GM12878 (cell line): Measurements from ENCODE around the gene ADGRD1. TPM values are rescaled to one million over a fixed set of nuclear protein-coding genes. Genes with fewer than 3 reads are reported as not detected.

Experiments
- BACH1 ChIP-seq: fragments of 450-650 bp; IDR thresholded peaks from 2 replicates; pipeline ENCODE4 v1.6.1; 2017; ENCODE audit warnings: mild to moderate bottlenecking, borderline replicate concordance
- CEBPB ChIP-seq, 2 experiments: fragments of 150-350 bp in 1 of 2; IDR thresholded peaks; 2 replicates each; pipeline ENCODE4 v1.6.1; 2012 to 2014; ENCODE audit warnings: low read depth in 2 of 2, low read length in 2 of 2, borderline replicate concordance in 1 of 2, inconsistent platforms in 1 of 2
- E2F4 ChIP-seq: IDR thresholded peaks from 2 replicates; pipeline ENCODE4 v1.6.1; 2012; ENCODE audit warnings: low read depth, low read length, improper control_type of control experiment
- EED ChIP-seq: sonication (generic); IDR thresholded peaks from 2 replicates; pipeline ENCODE4 v1.6.1; 2016; ENCODE audit warnings: antibody characterized with exemption, low read depth
- IKZF1 ChIP-seq: fragments of 450-650 bp; conservative IDR thresholded peaks from 2 replicates; pipeline ENCODE4 v1.6.1; 2017; ENCODE audit warnings: antibody characterized with exemption, mild to moderate bottlenecking
- LARP7 ChIP-seq: fragments of 450-650 bp; IDR thresholded peaks from 2 replicates; pipeline ENCODE4 v1.6.1; 2017; ENCODE audit warnings: mild to moderate bottlenecking
- MLLT1 ChIP-seq: fragments of 450-650 bp; IDR thresholded peaks from 2 replicates; pipeline ENCODE4 v1.6.1; 2016; ENCODE audit warnings: mild to moderate bottlenecking
- NR2F1 ChIP-seq: fragments of 450-650 bp; conservative IDR thresholded peaks from 2 replicates; pipeline ENCODE4 v1.6.1; 2017; ENCODE audit warnings: mild to moderate bottlenecking
- PBX3 ChIP-seq: IDR thresholded peaks from 2 replicates; pipeline ENCODE4 v1.6.1; 2011; ENCODE audit warnings: mild to moderate bottlenecking, low read depth, low read length, moderate library complexity; ENCODE audit not compliant: insufficient replicate concordance
- PKNOX1 ChIP-seq: fragments of 450-650 bp; IDR thresholded peaks from 2 replicates; pipeline ENCODE4 v1.6.1; 2016; ENCODE audit warnings: mild to moderate bottlenecking
- RBBP5 ChIP-seq: fragments of 200-600 bp; sonication (generic); conservative IDR thresholded peaks from 2 replicates; pipeline ENCODE4 v1.6.1; 2016
- SMAD5 ChIP-seq: IDR thresholded peaks from 2 replicates; pipeline ENCODE4 v1.6.1; 2016; ENCODE audit warnings: antibody characterized with exemption, low read depth
- SPI1 ChIP-seq: IDR thresholded peaks from 2 replicates; pipeline ENCODE4 v1.6.1; 2011; ENCODE audit warnings: low read depth, mild to moderate bottlenecking, low read length, moderate library complexity, borderline replicate concordance; ENCODE audit not compliant: insufficient read depth
- polyA plus RNA-seq, 11 experiments: library from polyadenylated mRNA; depleted of rRNA in 4 of 11; unstranded in 6 of 11; stranded (reverse) in 5 of 11; fragments of >200 nt; fragmentation: Nextera tagmentation in 4 of 11; fragmentation: Illumina TruSeq in 1 of 11; extraction: Ambion mirVana in 4 of 11; extraction: Trizol in 1 of 11; gene quantifications; 1 replicate in 1 of 11; 2 replicates in 10 of 11; pipeline versions ENCODE4 v1.2.1 to v1.2.3, GENCODE V29; 2011 to 2016; ENCODE audit warnings: inconsistent platforms in 2 of 11, missing spikeins in 2 of 11, low read depth in 1 of 11
- total RNA-seq, 4 experiments: library from RNA; depleted of rRNA in 3 of 4; stranded (reverse); fragments of >200 nt in 3 of 4; fragmentation: Illumina TruSeq in 1 of 4; extraction: Trizol in 1 of 4; gene quantifications; 2 replicates each; pipeline versions ENCODE4 v1.2.1 to v1.2.3, GENCODE V29; 2013 to 2021

ADGRD1 gene
- total and polyA plus RNA-seq, 10 of the 15 experiments (the other 5 are each of a cell fraction or from before 2014, with no cell fraction given) = 0.15 to 12.7 (median 1.2) TPM

- TF ChIP-seq E2F4 = no peak
- no peak for TF ChIP-seq BACH1
- no peak for TF ChIP-seq SMAD5
- peak; percentile 47; the same call in 1 of the 2 replicates for TF ChIP-seq SPI1
- peak; percentile 80 for TF ChIP-seq PKNOX1
- peak; percentile 31; the same call in 1 of the 2 replicates for TF ChIP-seq LARP7
- TF ChIP-seq MLLT1 = peak; percentile 97
- peak; percentile 42 for TF ChIP-seq PBX3
- no peak for TF ChIP-seq CEBPB (IDR thresholded peaks at IDR 0.05; ENCODE audit: borderline replicate concordance in 1 of 2, low read depth in 2 of 2, low read length in 2 of 2)
- peak; percentile 12; the same call in 1 of the 2 replicates for TF ChIP-seq EED
- TF ChIP-seq NR2F1 = no peak
- TF ChIP-seq IKZF1 = peak; percentile 3
- TF ChIP-seq RBBP5 = no peak
Observed at GRCh38 chr12:131091976-131092691, 138.4 kb downstream of the ADGRD1 start (continued).
